Keratinocyte (primary cell): ENCODE data around the gene TCHP.

Source experiments
- CTCF ChIP-seq, 3 experiments: IDR thresholded peaks in 1 of 3; conservative IDR thresholded peaks in 1 of 3; optimal IDR thresholded peaks in 1 of 3; 2 replicates in 2 of 3; 3 replicates in 1 of 3; pipeline versions ENCODE3 to v1.5.1; 2011; ENCODE audit warnings: low read length in 3 of 3, mild to moderate bottlenecking in 3 of 3, moderate library complexity in 2 of 3, control low read depth in 1 of 3, inconsistent platforms in 1 of 3; ENCODE audit not compliant: insufficient read depth in 2 of 3; ENCODE audit errors: extremely low read depth in 1 of 3
- EZH2 ChIP-seq: IDR thresholded peaks from one replicate; pipeline ENCODE4 v1.6.1; 2012; ENCODE audit warnings: inconsistent platforms, mild to moderate bottlenecking, low read length, moderate library complexity

GRCh38 chr12:109961612-109962011, 61.5 kb downstream of the TCHP start:
- TF ChIP-seq CTCF (optimal IDR thresholded peaks at IDR 0.05 in 1 of 3, IDR thresholded peaks at IDR 0.05 in 1 of 3, conservative IDR thresholded peaks at IDR 0.05 in 1 of 3; ENCODE audit: extremely low read depth in 1 of 3, insufficient read depth in 2 of 3, low read length in 3 of 3) (no peak), EZH2 (no peak)
